BLaER1 (cell line): ENCODE measurements around the gene PANK4.
"Not testable (repeated sequence)": the region's sequence is repeated elsewhere in the genome, so short reads cannot be mapped to it uniquely, and the experiment has no call there.

Experiments
- H3K27ac ChIP-seq: shearing (Covaris generic); formaldehyde crosslinking; 2 replicates; pipeline ENCODE4 v1.8.1; 2022
- H3K27me3 ChIP-seq: shearing (Covaris generic); formaldehyde crosslinking; 2 replicates; pipeline ENCODE4 v1.8.1; 2022
- H3K36me3 ChIP-seq: shearing (Covaris generic); formaldehyde crosslinking; 2 replicates; pipeline ENCODE4 v1.8.1; 2022
- H3K4me1 ChIP-seq: shearing (Covaris generic); formaldehyde crosslinking; 2 replicates; pipeline ENCODE4 v1.8.1; 2022
- H3K4me2 ChIP-seq: shearing (Covaris generic); formaldehyde crosslinking; 2 replicates; pipeline ENCODE4 v1.8.1; 2022
- H3K4me3 ChIP-seq: shearing (Covaris generic); formaldehyde crosslinking; 2 replicates; pipeline ENCODE4 v1.8.1; 2022
- H3K9ac ChIP-seq: shearing (Covaris generic); formaldehyde crosslinking; 2 replicates; pipeline ENCODE4 v1.8.1; 2022
- H3K9me3 ChIP-seq: shearing (Covaris generic); formaldehyde crosslinking; 2 replicates; pipeline ENCODE4 v1.8.1; 2022
- H4K20me1 ChIP-seq: shearing (Covaris generic); formaldehyde crosslinking; 2 replicates; pipeline ENCODE4 v1.8.1; 2022
- Cebpa-rat ChIP-seq: shearing (Covaris generic); IDR thresholded peaks from 2 replicates; pipeline ENCODE4 v1.8.1; 2022

Gene PANK4

DNA sequence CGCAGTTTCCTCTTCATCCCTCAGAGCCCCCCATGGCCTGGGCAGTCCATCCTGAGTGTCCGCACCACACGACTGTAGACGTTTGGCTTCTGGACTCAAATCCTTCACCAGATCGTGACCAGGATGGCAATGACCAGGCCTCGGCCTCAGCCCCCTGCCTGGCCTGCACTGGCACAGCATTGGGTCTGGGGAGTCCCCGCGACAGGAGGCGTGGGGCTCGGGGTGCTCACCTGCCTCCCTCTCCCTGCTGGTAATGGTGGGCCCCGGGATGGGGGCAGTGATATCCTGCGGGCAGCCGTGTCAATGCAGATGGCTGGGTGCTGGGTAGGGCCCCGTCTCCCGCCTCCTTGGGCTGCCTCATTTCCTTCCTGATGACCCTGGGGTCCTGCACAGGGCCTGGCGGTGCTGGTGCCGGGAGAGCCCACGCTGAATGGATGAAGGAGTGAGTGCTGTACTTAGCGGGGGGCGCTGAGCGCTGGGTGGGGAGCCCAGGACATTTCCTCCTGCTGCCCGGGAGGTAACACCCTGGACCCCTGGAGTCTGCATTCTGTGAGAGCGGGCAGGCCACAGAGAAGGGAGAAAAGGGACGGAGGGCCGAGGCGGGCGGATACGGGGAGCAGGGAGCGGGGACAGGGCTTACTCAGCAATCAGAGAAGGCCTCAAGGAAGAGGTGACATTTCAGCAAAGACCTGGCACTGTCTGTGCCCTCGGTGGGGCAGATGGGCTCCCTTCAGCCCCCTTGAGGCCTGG, 27.6 kb upstream of the PANK4 start:
- H3K9ac ChIP-seq: peak overlapping the region; percentile 8; the same call in 1 of the 2 replicates
- H3K27ac ChIP-seq: no peak overlapping the region
- H4K20me1 ChIP-seq: no peaks in the 10 kb centered on the region
- peaks cover 92% of the 10 kb centered on the region for H3K4me1 ChIP-seq
- H3K36me3 ChIP-seq: no peaks in the 10 kb centered on the region
- no peak overlapping the region; the same call in 1 of the 2 replicates for H3K4me3 ChIP-seq
- no peaks in the 10 kb centered on the region for H3K9me3 ChIP-seq
- H3K27me3 ChIP-seq: no peaks in the 10 kb centered on the region
- peak overlapping the region; percentile 99 for H3K4me2 ChIP-seq
- TF ChIP-seq Cebpa-rat: no peak

DNA sequence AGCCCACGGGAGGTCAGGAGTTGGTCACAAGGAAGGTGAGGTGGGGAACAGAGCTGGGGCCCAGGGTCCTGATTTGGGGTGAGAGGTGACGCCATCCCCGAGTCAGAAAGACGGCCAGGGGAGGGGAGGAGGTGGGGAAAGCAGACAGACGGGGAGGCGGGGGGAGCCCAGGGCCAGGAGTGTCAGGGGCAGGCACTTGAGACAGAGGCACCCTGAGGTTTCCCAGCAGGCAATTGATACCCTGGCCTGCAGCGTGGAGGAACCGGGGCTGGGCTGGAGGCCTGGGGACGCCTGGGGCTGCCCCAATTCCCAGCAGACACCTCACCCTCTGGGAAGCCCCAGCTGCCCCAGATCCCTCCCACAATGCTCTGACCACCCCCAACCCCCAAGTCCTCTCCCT, 26.7 kb upstream of the PANK4 start:
- peaks cover 90% of the 10 kb centered on the region for H3K4me1 ChIP-seq
- H3K27ac ChIP-seq, H3K27me3 ChIP-seq, H4K20me1 ChIP-seq, H3K9me3 ChIP-seq, H3K4me2 ChIP-seq, H3K4me3 ChIP-seq, H3K9ac ChIP-seq, H3K36me3 ChIP-seq: not testable (repeated sequence)

DNA sequence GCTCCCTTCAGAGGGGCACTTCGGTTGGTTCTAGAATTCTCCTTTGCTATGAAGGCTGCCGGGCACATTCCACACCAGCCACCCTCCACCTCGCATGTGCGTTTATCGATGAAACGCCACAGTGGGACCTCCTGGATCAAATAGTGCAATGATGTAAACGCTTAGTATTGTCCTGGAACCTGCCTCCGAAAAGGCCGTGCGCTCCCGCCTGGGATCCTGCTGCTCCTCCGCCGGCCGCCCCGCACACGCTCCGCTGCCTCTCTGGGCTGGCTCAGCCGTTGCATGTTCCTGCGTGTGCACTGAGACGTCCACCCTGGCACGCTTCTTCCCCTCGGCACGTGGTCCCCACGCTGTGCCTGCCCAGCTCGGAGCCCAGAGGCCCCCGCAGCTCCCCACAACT, 25.8 kb upstream of the PANK4 start:
- H3K36me3 ChIP-seq: no peaks in the 10 kb centered on the region
- peak overlapping the region; percentile 88 for H3K4me2 ChIP-seq
- TF ChIP-seq Cebpa-rat: no peak
- H3K27ac ChIP-seq: no peak overlapping the region
- peaks cover 90% of the 10 kb centered on the region for H3K4me1 ChIP-seq
- H3K27me3 ChIP-seq: no peaks in the 10 kb centered on the region
- H4K20me1 ChIP-seq: no peaks in the 10 kb centered on the region
- no peaks in the 10 kb centered on the region for H3K9me3 ChIP-seq
- no peak overlapping the region for H3K4me3 ChIP-seq
- H3K9ac ChIP-seq: no peak overlapping the region

DNA sequence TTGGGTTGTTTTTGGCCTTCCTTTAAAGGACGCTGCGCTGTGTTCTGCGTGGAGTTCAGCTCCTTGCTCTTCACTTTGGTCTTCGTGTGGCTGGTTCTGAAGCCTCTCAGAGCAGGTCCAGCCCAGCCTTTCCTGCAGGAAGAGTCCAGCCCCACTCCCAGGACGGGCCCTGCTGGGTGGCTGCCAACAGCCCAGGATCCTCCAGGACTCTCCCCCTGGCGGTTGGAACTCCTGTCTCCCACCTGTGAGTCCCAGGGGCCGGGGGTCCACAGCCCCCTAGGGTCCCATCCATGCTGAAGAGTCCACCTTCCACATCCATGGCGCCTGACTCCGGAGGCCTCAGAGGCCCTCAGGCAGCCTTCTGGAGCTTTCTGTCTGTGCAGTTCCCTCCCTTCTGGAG, 25.1 kb upstream of the PANK4 start:
- Histone ChIP-seq H3K27ac (peak overlapping the region; percentile 30; the same call in 1 of the 2 replicates), H3K4me2 (peak overlapping the region; percentile 88), H3K4me1 (peaks cover 90% of the 10 kb centered on the region)
- not testable (repeated sequence) for H4K20me1 ChIP-seq, H3K9ac ChIP-seq, H3K36me3 ChIP-seq, H3K27me3 ChIP-seq, H3K4me3 ChIP-seq, H3K9me3 ChIP-seq

DNA sequence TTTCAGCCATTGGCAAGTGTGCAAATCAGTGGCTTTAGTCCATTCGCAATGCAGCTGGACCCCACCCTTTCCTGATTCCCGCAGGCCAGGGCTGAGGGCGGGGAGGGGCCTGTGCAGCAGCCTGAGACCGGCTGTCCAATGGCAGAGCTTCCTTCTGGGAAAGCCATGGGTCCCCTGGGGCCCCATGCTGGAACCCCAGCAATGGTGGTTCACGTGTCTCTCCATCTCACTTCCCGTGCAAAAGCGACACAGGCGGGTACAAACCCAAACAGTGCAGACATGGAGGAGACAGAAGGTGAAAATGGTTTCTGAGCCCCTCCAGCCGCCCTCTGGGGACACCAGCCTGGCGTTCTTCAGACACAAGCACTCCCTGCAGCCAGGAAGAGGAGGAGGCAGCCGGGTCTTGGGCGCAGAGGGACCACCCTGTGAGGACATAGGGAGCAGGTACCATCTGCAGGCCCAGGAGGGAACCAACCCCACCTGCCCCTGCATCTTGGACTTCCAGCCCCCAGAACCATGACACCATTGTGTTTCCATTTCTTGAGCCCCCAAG, 24.0 kb upstream of the PANK4 start:
- Histone ChIP-seq H3K27ac (peak overlapping the region; percentile 46; the same call in 1 of the 2 replicates), H3K4me3 (0 out of 2 replicates have a peak overlapping the region, but pooled peaks have one; percentile 14), H3K4me1 (peaks cover 90% of the 10 kb centered on the region), H3K4me2 (peak overlapping the region; percentile 88)
- H3K9ac ChIP-seq, H3K36me3 ChIP-seq, H3K9me3 ChIP-seq, H4K20me1 ChIP-seq, H3K27me3 ChIP-seq: not testable (repeated sequence)

DNA sequence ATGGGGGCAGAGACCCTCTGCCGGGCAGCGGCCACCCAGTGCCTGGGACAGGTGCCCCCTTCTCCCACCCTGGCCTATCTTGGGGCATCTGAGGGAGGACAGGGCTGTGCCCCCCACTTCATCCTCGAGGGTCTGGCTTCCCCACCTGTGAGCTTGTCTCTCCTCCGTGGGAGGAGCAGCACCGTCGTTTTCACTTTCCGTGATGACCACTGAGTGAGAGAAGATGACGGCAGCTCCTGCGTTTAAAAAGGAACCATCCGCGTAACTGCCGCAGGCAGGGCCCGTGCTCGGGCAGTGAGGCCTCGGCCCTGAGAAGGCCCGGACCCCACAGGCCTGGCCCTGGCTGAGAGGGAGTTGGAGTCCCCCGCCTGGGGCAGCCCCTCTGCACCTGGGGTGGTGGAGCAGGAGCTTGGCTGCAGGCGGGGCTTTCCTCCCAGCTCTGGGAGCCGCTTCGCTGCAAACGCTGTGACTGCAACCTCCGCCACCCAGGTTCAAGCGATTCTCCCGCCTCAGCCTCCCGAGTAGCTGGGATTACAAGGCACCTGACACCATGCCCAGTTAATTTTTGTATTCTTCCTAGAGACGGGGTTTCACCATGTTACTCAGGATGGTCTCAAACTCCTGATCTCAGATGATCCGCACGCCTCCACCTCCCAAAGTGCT, 23.1 kb upstream of the PANK4 start:
- not testable (repeated sequence) for H3K27me3 ChIP-seq, H3K9me3 ChIP-seq, H4K20me1 ChIP-seq, H3K36me3 ChIP-seq
- H3K4me3 ChIP-seq: peak overlapping the region; percentile 67
- H3K27ac ChIP-seq: peak overlapping the region; percentile 94
- H3K4me2 ChIP-seq: peak overlapping the region; percentile 88
- peaks cover 90% of the 10 kb centered on the region for H3K4me1 ChIP-seq
- H3K9ac ChIP-seq: peak overlapping the region; percentile 72

DNA sequence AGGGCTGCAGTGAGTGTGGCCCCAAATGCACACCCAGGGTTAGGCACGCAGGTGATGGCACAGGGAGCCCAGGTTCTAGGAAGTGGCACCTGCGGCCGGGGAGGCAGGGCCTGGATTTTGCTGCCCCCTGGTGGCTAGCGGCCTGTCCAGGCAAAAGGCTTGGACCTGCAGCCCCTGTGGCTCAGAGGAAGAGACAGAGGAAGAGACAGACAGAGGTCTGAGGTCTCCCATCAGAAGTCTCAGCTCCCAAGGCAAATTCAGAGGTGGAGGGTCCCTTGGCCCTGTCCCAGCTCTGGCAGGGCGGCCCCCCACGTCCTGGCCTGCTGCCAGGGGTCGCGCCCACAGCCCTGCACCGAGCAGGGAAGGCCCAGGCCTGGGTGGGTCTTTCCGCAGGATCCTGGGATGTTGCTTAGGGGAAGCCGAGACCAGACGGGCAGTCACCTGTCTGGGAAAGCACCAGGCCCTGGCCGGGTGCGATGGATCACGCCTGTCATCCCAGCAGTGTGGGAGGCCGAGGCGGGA, 21.7 kb upstream of the PANK4 start:
- Histone ChIP-seq H3K4me2 (peak overlapping the region; percentile 88), H4K20me1 (no peaks in the 10 kb centered on the region), H3K27me3 (no peaks in the 10 kb centered on the region), H3K9ac (peak overlapping the region; percentile 72), H3K36me3 (no peaks in the 10 kb centered on the region), H3K9me3 (no peaks in the 10 kb centered on the region), H3K4me1 (peaks cover 95% of the 10 kb centered on the region), H3K4me3 (peak overlapping the region; percentile 67), H3K27ac (peak overlapping the region; percentile 94)
- TF ChIP-seq Cebpa-rat: no peak

DNA sequence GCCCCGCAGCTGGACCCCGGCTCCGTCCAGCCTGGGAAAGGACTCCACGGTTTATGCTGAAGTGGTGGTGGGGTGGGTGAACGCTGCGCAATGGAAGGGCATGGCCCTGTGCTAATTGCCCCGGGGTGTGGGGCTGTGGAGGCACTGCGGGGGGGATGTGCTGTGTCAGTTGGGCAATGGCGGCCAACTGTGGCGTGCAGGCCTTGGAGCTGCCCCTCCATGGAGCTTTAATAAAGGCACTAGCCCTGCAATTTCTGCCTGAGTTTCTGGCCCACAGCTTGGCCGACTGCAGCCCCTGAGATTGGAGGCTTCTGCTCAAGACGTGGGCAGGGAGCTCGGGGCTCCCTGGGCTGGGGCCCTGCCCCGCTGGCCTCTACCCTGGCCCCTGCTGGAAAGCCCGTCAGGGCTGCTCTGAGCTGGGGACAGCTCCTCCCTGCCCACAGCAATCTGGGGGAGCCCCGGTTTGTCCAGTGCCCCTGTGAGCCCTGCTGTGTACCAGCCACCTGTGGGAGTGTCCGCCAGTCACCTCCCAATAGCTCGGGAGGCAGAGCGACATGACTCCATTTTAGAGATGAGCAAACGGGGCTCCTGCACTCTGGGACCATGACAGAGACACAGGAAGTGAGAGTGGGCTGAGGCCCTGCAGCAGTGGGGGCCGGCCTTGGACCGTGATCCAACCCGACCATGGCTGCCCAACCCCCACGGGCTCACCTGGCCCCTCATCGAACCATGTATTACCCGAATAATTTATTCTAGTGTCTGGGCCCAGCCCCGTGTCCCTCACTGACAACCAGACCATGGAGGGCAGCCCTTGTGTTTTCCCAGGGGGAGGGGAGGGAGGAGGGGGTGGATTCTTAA, 21.0 kb upstream of the PANK4 start:
- Histone ChIP-seq H3K4me1 (peaks cover 96% of the 10 kb centered on the region), H4K20me1 (no peaks in the 10 kb centered on the region), H3K9me3 (no peaks in the 10 kb centered on the region), H3K4me2 (peak overlapping the region; percentile 88), H3K27me3 (no peaks in the 10 kb centered on the region), H3K36me3 (no peaks in the 10 kb centered on the region), H3K27ac (peak overlapping the region; percentile 94), H3K4me3 (peak overlapping the region; percentile 67), H3K9ac (peak overlapping the region; percentile 70)
- no peak for TF ChIP-seq Cebpa-rat

DNA sequence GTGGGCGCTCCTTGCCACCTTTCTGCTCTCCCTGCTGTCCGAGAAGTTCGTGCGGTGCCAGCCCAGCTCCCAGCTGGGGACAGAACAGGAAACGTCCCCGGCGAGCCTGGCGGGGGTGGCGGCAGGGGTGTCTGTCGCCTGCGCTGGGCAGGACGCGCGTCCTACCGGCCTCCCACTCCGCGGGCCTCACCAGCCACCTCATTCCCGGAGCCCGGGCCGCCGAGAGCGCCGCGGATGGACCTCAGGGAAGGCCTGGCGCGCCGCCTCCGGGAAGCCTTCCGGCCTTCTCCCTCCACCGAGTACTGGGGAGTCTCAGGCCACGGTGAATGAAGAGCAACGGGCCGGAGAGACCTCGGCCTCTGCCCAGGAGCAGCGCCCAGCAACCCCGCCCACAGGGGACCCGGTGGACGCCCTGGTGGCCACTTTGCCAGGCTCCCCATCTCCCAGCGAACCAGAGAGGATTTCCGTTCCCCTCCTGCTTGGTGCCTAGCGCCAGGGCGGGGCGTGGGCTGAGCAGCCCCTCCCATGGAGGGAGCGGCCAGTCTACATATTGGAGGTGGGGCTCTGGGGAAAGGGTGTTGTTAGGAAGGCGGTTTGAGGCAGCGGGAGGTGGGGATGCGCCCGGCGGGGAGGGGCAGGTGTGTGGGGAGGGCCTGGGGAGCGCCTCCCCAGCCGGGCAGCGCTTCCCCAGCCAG, 20.3 kb upstream of the PANK4 start:
- H3K36me3 ChIP-seq: no peaks in the 10 kb centered on the region
- no peaks in the 10 kb centered on the region for H3K9me3 ChIP-seq
- no peak for TF ChIP-seq Cebpa-rat
- peak overlapping the region; percentile 94 for H3K27ac ChIP-seq
- peak overlapping the region; percentile 70 for H3K9ac ChIP-seq
- no peaks in the 10 kb centered on the region for H3K27me3 ChIP-seq
- no peaks in the 10 kb centered on the region for H4K20me1 ChIP-seq
- H3K4me2 ChIP-seq: peak overlapping the region; percentile 88
- peaks cover 96% of the 10 kb centered on the region for H3K4me1 ChIP-seq
- H3K4me3 ChIP-seq: peak overlapping the region; percentile 67
